ENCODE measurements around the gene VMP1. TPM values are rescaled to one million over a fixed set of nuclear protein-coding genes. Genes with fewer than 3 reads are reported as not detected.

Gene VMP1
- total and polyA plus RNA-seq, 2 donors (not counting 1 experiment from before 2014, with no cell fraction given) = 125 to 235 TPM

DNA sequence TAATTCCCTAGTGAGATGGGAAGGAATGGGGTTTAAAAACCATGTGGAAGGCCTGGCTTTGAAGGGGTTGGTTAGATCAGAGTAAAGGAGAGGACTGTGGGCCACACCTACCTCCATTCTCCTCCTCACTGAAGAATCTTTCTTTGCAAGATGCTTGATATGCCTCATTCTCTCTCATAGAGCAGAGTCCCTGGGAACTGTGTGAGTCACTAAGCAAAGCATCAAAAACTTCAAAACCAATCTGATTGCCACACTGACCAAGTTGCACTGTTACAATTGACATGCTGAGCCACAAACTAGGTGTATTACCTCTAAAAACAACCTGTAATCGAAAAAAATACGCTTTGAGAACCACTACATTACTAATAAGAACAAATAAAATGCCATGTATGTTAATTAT lies 183.3 kb downstream of the VMP1 start:
- H3K4me3 ChIP-seq (replicated peaks in 1 of 4; ENCODE audit: control extremely low read depth in 1 of 4, insufficient read depth in 1 of 4, low read depth in 3 of 4, low read length in 4 of 4) = no peak overlapping the region
- H3K27ac ChIP-seq (ENCODE audit: insufficient read depth, low read length) = no peak overlapping the region
- no peak overlapping the region for H3K4me2 ChIP-seq (ENCODE audit: extremely low read depth, insufficient read depth, low read length)
- H3K79me2 ChIP-seq (ENCODE audit: control insufficient read depth, insufficient read depth, low read length) = peaks cover 24% of the 10 kb centered on the region
- no peaks in the 10 kb centered on the region for H3K9me3 ChIP-seq (ENCODE audit: control insufficient read depth, insufficient read depth, low read depth, low read length)
- H2AFZ ChIP-seq (ENCODE audit: low read length) = no peak overlapping the region
- H4K20me1 ChIP-seq (ENCODE audit: control insufficient read depth, extremely low read depth, insufficient read depth, low read length) = no peaks in the 10 kb centered on the region
- no peaks in the 10 kb centered on the region for H3K27me3 ChIP-seq (ENCODE audit: control insufficient read depth, insufficient read depth, low read length)
- H3K4me1 ChIP-seq (ENCODE audit: control insufficient read depth, extremely low read depth, insufficient read depth, low read length) = peaks cover 6% of the 10 kb centered on the region
- H3K9ac ChIP-seq (ENCODE audit: insufficient read depth, low read length) = no peak overlapping the region
- DNase-seq (ENCODE audit: low read depth in 2 of 2) = peak in 1 of 2 donors; percentile 20
- H3K36me3 ChIP-seq (ENCODE audit: control insufficient read depth, insufficient read depth, low read length) = no peaks in the 10 kb centered on the region
- TF ChIP-seq, protein P1, sequence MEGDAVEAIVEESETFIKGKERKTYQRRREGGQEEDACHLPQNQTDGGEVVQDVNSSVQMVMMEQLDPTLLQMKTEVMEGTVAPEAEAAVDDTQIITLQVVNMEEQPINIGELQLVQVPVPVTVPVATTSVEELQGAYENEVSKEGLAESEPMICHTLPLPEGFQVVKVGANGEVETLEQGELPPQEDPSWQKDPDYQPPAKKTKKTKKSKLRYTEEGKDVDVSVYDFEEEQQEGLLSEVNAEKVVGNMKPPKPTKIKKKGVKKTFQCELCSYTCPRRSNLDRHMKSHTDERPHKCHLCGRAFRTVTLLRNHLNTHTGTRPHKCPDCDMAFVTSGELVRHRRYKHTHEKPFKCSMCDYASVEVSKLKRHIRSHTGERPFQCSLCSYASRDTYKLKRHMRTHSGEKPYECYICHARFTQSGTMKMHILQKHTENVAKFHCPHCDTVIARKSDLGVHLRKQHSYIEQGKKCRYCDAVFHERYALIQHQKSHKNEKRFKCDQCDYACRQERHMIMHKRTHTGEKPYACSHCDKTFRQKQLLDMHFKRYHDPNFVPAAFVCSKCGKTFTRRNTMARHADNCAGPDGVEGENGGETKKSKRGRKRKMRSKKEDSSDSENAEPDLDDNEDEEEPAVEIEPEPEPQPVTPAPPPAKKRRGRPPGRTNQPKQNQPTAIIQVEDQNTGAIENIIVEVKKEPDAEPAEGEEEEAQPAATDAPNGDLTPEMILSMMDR (conservative IDR thresholded peaks at IDR 0.05 in 1 of 2, IDR thresholded peaks at IDR 0.05 in 1 of 2; ENCODE audit: low read depth in 1 of 2, low read length in 2 of 2) = no peak
- TF ChIP-seq EZH2 (IDR thresholded peaks at IDR 0.05; ENCODE audit: low read length, missing control alignments) = no peak

Other genes with a start within 250 kb of the VMP1 start
- gene DHX40, start 142.0 kb upstream of the VMP1 start, total RNA-seq = 58.6 and 70.9 TPM in 2 replicates
- gene DHX40, start 142.0 kb upstream of the VMP1 start, polyA plus RNA-seq = 32.6 and 41.9 TPM in 2 replicates
- 327 and 468 TPM in 2 replicates for gene CLTC, start 87.8 kb upstream of the VMP1 start, total RNA-seq
- gene CLTC, start 87.8 kb upstream of the VMP1 start, polyA plus RNA-seq = 621 and 833 TPM in 2 replicates
- 26.3 and 31.3 TPM in 2 replicates for gene PTRH2, start 224 bp upstream of the VMP1 start, total RNA-seq
- 60.5 and 67.7 TPM in 2 replicates for gene PTRH2, start 224 bp upstream of the VMP1 start, polyA plus RNA-seq
- gene TUBD1, start 185.3 kb downstream of the VMP1 start, total RNA-seq = 4.6 and 5.6 TPM in 2 replicates
- gene TUBD1, start 185.3 kb downstream of the VMP1 start, polyA plus RNA-seq = 3.6 TPM in 2 replicates
- gene RPS6KB1, start 185.5 kb downstream of the VMP1 start, total RNA-seq = 21.3 and 21.6 TPM in 2 replicates
- gene RPS6KB1, start 185.5 kb downstream of the VMP1 start, polyA plus RNA-seq = 14.8 and 16.0 TPM in 2 replicates